NCI-H460 (cell line): ENCODE measurements around the gene IGFBP7. TPM values are rescaled to one million over a fixed set of nuclear protein-coding genes. Genes with fewer than 3 reads are reported as not detected.

Source experiments
- DNase-seq: peaks from one replicate; pipeline ENCODE4 v3.0.0-alpha.2; 2016; ENCODE audit warnings: low read depth; ENCODE audit errors: extremely low read depth
- total RNA-seq: library from RNA; depleted of rRNA; stranded (reverse); fragments of >200 nt; shearing (Covaris generic); gene quantifications from 2 replicates; pipeline ENCODE4 v1.2.3, GENCODE V29; 2014

Gene IGFBP7
- total RNA-seq, 1 experiment from 2014 or later = 4.3 TPM

DNA sequence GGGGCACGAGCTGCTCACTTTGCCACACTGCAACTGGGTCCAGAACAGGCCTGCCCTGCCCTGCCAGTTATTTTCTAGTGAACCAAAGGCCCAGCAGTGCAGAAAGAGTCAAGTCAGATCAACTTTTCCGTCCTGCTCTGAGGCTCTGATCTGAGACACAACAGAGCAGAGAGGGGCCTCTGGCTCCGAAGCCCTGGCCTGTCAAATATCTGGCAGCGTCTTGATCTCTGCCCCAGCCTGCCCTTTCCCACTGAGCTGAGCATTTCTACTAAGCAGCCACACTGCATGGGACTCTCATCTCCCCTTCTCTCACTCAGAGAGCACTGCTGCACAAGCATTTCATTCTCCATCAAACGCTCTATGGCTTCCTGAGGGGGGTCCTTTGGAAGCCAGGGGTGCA is 11.8 kb downstream of the IGFBP7 start:
- no peak for DNase-seq

DNA sequence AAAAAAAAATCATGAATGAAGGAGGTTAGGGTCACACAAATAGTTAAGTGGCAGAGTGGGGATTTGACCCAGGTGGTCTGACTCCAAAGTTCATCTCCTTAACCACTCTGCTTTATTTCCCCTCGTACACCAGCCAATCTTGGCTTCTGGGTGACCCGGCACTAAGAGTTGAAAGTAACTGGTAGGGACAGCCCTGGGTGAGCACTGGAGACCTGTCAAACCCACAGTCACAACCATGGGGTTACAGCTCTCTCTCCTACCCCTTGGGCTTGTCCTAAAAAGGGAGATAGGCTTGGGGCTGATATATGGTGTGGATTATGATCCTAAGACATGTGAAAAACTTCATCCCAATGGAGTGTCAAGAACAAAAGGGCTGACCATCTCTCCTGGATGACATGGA is 12.5 kb downstream of the IGFBP7 start:
- DNase-seq = no peak

DNA sequence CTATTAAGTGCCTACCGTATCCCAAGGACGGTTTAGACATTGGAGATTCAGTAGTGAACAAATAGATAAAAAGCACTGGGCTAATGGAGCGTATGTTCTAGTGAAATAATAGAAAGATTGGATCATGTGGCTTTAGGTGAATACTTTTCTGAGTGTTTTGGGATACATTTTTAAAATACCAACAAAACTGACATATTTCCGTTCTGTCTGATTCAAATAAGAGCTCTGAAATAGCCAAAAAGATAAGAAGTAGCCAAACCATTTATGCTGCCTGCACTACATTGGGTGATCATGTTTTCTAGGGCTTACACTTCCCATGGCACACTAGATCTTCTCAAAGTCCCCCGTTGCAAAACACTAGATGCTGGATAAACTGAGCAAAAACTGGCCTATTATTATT is 14.2 kb downstream of the IGFBP7 start:
- DNase-seq = no peak

DNA sequence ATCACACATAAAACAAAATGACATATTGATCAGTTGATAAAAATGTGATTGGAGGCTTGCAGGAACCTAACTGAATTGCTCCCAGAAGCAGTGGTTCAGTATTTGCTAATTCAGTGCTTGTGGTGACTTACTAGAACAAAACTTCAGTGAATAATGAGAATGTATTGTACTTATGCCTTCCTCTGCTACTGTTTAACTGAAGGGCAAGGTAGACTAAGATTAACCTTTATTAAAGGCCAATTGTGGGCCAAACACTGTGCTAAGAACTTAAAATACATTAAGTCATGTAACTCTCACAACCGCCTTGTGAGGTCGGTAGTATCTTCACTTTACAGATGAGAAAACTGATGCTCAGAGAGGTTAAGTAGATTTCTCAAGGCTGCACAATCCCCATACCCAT is 14.9 kb downstream of the IGFBP7 start:
- DNase-seq = no peak

DNA sequence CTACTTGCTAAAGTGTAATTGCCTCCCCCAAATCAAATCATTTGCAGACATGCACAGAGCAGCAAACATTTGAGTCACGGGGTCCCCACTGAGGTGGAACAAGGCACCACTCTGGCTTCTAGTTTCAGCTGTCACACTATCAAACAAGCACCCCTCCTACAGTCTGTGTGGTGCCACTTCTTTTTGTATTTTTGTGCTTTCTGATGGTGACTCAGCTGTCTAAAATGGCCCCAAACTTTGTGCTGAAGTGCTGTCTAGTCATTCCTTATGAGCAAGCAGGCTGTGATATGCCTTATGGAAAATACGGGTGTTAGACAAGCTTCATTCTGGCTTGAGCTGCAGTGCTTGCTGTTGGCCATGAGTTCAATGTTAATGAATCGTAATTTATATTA is 15.4 kb downstream of the IGFBP7 start:
- no peak for DNase-seq

DNA sequence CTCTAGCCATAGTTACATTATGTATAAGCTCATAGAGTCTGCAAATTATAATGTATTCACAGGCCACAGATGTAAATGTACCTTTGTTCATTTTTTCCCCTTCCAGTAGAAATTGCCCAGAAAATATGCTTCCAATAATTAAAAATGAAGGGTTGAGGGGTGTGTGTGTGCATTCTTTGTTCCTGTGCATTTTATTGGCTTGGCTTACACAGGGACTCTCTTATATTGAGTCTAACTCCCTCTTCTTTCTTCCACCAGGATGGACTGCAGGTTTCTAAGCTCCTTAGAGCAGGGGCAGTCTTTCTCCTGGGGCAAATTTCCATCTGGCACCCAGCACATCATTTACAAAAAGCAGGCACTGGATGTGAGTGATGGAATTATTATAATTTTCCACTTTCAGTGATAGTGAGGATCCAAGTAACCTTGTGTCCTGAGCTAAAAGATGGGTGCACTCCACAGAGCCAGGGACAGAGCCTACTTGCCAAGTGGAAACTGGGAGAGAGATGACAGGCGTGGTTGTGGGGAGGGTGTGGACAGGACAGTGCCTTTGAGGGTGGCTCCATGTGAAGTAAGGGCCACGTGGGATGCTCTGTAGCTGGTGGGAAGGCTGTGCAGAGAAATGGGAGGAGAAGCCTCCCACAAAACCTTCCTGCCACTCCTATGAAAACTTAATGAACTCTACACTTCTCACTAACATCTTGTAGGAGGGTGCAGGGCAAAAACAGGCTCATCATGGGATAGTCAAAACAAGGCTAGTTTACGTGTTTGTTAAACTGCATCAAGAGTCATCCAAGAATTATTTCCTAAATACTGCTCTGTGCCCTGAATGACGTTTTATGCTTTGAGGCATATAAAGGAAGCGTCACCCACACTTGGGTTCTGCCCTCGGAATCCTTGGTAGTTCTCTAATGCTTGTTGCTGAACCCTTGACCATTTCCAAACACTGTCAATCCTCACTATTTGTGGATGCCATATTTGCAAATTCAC is 16.0 kb downstream of the IGFBP7 start:
- no peak for DNase-seq

DNA sequence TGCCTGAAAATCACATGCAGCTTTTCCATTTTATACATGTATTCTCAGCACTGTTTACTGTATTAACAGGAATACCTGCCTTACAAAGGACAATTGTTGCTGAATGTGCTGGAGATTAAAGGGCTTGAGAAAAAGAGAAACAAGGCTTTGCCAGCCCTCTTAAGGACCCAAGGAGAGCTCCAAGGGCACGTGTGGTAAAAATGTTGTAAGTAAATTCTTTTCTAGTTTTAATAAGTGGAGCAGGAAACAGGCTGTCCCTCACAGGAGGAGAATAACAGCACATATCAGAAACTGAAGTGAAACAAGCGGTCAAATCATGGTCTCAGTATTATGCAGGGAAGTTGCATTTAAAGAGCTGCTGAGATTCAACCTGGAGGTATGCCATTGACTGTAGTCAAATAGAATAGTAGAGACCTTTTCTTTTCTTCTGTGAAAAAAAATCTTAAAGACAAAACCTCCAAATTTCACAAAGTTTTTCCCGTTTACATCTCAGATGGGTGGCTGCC is 18.5 kb downstream of the IGFBP7 start:
- no peak for DNase-seq

DNA sequence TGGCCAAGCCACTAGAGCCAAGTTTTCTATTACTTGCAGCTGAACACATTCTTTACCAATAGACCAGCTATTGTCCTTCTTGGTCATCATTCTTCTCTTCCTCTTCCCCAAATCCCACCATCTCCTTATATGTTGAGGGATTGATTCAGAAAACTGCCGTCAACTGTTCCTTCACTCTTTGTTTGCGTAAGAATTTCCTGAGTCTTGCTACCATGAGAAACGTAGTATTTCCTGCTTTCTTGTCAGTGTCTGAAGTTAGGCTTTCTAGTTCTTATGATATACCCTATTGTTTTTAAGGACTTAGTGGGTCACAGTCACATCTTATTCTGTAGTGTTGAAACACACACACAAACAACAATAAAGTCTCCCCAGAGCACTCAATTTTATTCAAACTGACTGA is 20.1 kb downstream of the IGFBP7 start:
- no peak for DNase-seq

DNA sequence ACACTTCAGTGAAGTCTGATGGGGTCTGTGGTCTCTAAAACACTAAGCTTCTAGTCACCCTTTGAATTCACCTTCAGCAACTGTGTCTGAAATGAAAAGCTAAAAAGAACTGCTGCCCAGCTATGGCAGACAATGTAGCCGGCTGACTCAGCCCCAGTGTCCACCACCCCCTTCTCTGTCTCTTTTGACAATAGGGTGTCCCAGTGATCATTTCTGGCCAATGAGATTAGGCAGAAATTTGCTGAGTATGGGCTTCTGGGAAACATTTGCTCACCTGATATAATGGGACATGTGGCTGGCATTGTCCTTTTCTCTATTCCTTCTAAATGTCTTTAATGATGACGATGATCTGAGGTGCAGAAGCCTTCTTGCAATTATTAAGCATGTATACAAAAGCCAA is 20.6 kb downstream of the IGFBP7 start:
- DNase-seq = no peak

DNA sequence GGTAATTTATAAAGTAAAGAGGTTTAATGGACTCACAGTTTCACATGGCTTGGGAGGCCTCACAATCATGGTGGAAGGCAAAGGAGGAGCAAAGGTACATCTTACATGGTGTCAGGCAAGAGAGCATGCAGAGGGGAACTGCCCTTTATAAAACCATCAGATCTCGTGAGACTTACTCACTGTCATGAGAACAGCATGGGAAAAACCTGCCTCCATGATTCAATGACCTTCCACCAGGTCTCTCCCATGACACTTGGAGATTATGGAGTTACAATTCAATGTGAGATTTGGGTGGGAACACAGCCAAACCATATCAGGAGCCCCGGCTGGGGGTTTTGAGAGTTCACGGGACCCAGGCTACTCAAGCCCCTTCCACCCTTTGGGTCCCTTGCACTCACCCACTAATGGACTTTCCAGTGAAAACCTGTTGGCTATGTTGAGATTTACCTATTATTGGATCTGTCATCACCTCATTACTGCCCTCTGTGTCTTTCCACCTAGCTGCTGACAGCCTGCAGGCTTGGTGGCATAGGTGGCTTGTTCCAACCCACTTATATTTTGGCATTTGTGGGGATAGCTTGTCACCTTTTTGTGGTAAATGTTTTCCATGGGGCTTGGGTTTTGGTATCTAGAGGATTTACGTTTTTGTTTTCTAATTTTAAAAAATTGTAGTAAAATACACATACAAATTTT is 24.0 kb downstream of the IGFBP7 start:
- no peak for DNase-seq

DNA sequence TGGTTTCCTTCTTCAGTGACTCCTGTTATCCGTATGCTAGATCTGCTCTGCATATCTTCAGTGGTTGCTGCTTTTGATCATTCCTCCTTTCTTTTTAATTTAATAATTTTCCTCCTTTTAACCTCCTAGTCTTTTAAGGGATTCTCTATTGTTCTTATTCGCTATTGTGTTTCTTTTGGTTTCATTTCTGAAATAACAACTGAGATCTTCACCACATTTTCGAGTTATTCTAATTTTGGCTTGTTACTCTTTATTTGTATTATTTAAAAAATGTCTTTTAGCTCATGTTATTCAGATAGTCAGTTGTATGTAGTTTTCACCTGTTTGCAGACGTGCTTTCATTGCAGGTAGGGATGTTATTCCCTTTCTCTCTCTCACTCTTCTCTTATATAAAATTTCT is 24.9 kb downstream of the IGFBP7 start:
- DNase-seq = no peak

DNA sequence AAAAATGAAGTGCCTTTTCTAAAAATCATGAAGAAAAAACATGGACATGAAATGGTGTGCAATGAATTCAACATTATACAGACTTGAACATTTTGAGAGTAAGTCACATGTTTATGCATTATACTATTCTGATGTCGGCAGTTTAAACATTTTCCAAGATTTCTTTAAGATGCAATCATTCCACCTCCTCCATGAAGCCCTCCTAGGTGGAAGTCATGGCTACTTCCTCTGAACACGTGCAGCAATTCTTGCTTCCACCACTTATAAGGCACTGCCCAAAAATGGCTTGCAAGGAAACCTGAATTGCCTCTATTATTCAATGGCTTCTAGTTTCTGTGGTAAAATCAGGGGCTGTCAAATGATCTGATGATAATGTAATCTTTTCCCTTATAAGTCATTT is 25.8 kb downstream of the IGFBP7 start:
- no peak for DNase-seq

DNA sequence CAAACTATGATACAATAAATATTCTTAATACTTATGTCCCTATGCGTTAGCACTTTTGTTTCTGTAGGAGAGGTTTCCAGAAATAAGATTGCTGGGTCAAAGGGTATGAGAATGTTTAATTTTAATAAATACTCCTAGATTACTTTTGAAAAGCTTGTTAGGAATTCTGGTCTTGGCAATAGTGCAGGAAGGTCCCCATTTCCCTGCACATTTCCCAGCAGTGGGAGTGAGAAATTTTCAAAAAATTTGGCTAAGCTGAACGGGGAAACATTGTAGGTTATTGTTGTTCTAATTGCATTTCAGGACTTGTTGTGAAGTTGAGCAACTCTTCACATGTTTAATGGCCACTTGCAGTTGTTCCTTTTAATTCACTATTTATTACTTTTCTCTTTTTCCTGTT is 27.1 kb downstream of the IGFBP7 start:
- no peak for DNase-seq

DNA sequence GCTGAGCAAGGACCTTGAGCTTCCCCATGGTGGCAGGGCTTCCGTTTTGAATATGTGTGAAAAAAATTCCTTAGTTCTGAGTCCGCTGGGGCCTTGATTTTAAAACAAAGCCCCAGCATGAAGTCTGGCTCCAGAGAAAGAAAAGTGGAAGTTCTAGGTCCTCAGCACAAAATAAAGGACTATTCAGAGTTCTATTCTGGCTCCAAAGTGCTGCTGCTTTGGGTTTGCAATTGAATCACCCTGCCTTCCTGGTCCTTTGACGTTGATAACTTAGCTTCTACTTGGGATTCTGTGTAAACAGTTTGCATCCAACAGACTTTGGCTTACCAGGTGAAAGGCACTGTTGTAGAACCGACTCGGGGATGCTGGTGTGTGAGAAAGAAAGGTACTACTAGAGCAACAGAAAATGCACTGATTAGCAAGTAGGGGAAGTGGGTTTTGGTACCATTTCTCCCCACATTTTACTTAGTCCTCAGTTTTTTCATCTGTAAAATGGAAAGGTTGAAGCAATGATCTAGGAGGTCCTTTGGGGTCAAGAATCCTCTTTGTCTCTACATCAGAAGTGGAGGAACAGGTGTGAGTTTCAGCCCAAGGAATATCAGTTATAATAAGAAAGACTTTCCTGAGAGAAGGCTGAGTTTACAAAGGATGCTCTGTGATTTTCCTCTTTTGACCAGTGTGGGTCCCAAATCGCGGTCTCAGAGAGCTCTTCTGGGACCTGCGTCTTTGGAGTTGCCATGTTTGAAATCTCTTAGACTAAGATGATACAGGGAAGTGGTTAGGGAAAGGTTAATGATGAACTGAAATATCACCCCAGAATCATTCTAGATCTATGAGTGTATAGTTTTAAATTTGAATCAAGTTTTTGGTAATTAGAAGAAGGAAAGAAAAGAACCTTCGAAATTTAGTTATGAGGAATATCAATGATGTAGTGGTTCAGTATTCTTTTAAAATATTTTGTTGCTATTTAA is 28.2 kb downstream of the IGFBP7 start:
- no peak for DNase-seq

DNA sequence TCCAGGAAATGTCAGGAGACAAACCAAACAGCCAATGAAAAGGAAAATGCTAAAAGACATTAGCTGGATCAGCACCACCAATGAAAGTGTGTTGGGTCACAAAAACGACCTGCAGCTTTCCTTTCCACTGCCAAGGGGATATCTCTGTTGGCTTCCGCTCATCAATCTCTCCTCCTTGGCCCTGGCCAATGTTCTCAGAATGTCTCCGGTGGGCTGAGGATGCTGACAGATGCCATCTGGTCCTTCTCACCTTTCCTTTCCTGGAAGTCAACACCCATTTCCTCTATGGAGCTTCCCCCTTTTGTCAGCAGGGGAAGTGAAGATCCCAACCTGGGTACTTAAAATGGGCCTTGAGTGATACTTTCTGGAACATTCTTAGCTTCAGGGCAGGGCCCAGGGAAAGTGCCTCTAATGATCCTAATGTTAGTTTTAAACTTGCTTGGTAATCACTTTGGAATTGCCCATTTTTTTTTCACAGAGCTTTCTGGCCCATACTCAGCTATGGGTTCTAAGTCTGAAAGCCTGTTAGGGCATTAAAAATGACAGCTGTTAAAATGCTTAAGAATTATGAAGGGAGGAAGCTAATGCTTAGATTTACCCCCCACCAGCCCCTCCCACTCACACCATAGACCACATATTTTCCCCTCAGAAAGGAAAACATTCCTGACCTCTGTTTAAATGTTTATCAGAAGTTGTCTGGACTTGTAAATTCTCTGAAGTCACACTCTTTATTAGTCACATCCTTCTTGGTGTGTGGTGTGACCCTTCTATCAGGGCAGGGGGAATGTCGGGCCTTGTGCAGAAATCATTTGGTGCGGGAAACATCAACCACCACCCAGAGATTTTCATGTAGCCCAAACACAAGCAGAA is 29.2 kb downstream of the IGFBP7 start:
- DNase-seq = no peak

DNA sequence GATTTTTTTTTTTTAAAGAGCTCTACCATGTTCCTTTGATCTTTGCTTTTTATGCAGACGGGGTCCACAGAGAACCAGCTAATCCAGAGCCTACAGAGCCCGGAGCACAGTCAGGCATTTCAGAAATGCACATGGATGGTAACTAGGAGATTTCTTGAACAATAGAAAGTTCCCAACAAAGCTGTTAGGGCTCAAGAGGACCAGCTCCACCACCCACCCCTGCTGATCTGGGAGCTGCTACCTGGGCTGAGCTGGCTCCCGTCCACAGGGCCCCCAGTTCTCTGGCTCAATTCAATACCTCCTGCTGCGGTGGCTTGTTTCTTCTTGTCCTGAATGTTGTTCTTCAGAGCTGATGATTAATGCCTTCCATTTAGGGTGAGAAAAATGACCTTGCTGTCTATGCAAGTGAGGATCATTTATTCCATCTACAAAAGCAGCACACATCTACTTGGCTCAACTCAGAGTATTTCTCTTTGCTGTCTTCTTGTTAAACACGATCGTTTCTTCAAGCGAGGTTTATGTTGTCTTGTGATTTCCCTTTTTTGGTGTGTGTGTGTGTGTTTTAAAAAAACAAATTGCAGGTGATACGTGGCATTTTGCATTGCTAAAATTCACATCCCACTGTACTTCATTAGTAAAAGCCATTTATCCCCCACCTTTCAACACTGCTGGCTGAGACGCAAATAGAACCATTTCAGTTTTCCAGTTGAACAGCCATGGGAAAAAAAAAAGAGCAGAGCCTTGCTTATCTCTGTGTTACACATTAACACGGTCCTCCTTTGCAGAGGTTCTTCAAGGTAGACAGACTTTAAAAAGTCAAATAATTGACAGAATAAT is 31.3 kb downstream of the IGFBP7 start:
- DNase-seq = no peak

DNA sequence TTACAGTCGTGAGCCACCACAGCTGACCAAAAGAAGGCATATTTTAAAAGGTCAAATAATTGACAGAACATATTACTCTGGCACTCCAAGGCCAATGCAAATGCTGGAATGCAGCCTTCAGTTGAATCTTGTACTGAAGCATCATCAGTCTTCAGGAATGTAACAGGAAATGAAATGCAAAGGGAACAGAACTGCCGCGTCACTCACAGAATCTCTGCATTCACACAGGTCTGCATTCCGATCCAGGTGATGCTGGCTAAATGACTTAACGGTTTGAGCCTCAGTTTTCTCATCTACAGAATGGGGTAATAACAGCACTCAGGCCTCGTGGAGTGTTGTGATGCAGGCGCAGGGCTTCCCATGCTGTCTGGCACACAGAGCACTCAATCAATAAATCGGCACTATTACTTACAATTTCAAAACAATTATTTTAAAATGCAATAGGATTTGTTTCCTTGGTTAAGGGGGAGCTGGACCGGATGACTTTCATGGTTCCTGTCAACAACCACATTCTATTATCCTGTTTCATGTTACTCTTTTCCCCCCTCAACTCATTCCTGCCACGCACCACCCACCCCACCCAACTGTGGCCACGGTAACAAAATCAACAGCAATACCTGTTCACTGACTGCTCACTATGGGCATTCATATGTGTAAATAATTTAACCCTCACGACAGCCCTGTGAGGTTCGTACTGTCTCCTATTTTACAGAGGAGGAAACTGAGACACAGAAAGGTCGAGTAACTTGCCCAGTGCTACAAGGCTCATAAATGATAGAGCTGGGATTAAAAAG is 32.4 kb downstream of the IGFBP7 start:
- DNase-seq = no peak

DNA sequence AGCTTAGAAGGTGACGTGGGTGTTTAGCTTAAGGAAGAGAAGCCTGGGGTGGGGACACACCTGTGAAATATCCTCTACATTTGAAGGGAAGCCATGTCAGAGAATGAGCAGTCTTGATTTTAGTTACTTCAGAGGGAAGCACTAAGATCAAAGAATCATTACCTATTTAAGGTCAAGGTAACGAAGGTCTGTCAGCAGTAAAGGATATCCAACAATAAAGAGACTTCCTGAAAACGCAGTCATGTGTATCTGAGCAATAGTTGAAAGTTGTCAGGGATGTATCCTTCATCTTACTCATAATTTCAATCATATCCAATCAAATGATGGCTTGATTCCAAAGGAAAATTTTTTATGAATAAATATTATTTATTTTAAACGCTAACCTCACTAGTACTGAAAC is 33.5 kb downstream of the IGFBP7 start:
- no peak for DNase-seq
